ENCODE measurements around the gene SH2D7. TPM values are rescaled to one million over a fixed set of nuclear protein-coding genes. Genes with fewer than 3 reads are reported as not detected.

Gene SH2D7
- total and polyA plus RNA-seq, 12 donors: not detected

- Histone ChIP-seq H3K9me3 (no peaks in the 10 kb centered on the region), H3K27me3 (no peaks in the 10 kb centered on the region), H3K4me3 (no peak overlapping the region), H3K4me1 (peaks cover 18 to 98% (median 73%) of the 10 kb centered on the region in 9 donors), H3K27ac (peak overlapping the region in 4 of 10 donors; percentile 13 to 85 (median 53)), H3K36me3 (peaks cover 0 to 32% (median 0%) of the 10 kb centered on the region in 9 donors)
- DNase-seq (no peak), ATAC-seq (no peak)
- whole genome bisulfite sequencing, 2 donors: 73% methylated on average over 1 of the region's 1 CpG
- intact Hi-C loops (cut with DNase I): loop anchor here in 1 of 10 donors (5.0 kb wide), 1 partner anchor 41 kb away; the partner anchor contains the start of gene SH2D7
- TF ChIP-seq, protein P1, sequence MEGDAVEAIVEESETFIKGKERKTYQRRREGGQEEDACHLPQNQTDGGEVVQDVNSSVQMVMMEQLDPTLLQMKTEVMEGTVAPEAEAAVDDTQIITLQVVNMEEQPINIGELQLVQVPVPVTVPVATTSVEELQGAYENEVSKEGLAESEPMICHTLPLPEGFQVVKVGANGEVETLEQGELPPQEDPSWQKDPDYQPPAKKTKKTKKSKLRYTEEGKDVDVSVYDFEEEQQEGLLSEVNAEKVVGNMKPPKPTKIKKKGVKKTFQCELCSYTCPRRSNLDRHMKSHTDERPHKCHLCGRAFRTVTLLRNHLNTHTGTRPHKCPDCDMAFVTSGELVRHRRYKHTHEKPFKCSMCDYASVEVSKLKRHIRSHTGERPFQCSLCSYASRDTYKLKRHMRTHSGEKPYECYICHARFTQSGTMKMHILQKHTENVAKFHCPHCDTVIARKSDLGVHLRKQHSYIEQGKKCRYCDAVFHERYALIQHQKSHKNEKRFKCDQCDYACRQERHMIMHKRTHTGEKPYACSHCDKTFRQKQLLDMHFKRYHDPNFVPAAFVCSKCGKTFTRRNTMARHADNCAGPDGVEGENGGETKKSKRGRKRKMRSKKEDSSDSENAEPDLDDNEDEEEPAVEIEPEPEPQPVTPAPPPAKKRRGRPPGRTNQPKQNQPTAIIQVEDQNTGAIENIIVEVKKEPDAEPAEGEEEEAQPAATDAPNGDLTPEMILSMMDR (IDR thresholded peaks at IDR 0.05): no peak
Measured at GRCh38 chr15:78050826-78051225, 41.5 kb upstream of the SH2D7 start.

DNA sequence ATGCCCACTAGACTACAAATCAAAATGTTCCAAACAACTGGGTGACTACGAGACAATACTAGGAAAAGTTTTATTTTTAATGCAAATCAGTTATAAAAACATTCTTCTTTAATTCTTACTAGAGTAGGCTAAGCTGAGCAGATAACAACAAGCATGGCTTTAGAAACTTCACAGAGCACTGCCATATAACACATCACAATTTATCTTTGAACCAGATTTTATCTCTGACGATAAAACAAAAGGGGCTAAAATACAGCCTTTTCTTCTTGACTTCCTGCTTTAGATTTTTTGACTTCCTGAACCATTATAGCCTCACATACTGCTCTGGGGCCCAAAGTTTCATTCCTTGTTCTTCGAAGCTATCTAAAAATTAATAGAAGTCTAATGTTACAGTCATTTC is 40.8 kb upstream of the SH2D7 start:
- DNase-seq (no peak), ATAC-seq (no peak)
- Histone ChIP-seq H3K27ac (peak overlapping the region in 4 of 10 donors; percentile 34 to 85 (median 60)), H3K36me3 (peaks cover 0 to 27% (median 0%) of the 10 kb centered on the region in 9 donors), H3K4me1 (peaks cover 26 to 98% (median 78%) of the 10 kb centered on the region in 9 donors), H3K27me3 (no peaks in the 10 kb centered on the region), H3K9me3 (no peaks in the 10 kb centered on the region), H3K4me3 (no peak overlapping the region)
- TF ChIP-seq, protein P1 (IDR thresholded peaks at IDR 0.05): no peak
- WGBS, 2 donors: 61 to 76% methylated on average over 3 of the region's 3 CpGs
- intact Hi-C loops (cut with DNase I): loop anchor here in 1 of 10 donors (5.0 kb wide), 1 partner anchor 41 kb away; the partner anchor contains the start of gene SH2D7

DNA sequence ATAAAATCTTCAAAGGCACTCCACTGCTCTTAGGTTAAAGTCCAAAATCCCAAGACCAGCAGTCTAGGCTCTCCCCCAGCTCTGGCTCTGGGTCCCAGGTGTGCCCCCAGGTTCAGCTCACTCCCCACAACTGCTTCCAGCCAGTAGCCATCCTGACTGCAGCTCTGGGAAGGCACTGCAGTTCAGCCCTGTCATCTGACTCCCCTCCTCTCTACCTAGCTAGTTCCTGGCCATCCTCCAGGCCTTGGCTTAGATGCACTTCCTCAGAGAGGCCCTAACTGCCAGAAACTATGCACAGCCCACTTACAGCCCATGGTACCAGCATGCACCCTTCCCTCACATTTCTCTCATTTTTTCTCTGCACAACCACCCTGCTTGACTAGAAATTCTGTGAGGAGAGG is 40.4 kb upstream of the SH2D7 start:
- intact Hi-C loops (cut with DNase I): loop anchor here in 1 of 10 donors (5.0 kb wide), 1 partner anchor 40 kb away; the partner anchor contains the start of gene SH2D7
- H3K36me3 ChIP-seq: peaks cover 0 to 27% (median 0%) of the 10 kb centered on the region in 9 donors
- TF ChIP-seq, protein P1 (IDR thresholded peaks at IDR 0.05): no peak
- H3K27ac ChIP-seq: peak overlapping the region in 4 of 10 donors; percentile 34 to 85 (median 60)
- H3K4me1 ChIP-seq: peaks cover 30 to 98% (median 78%) of the 10 kb centered on the region in 9 donors
- ATAC-seq (peak in 2 of 8 donors; percentile 11 to 38), DNase-seq (peak in 1 of 2 donors; percentile 57)
- H3K4me3 ChIP-seq: no peak overlapping the region
- H3K27me3 ChIP-seq: no peaks in the 10 kb centered on the region
- no peaks in the 10 kb centered on the region for H3K9me3 ChIP-seq

DNA sequence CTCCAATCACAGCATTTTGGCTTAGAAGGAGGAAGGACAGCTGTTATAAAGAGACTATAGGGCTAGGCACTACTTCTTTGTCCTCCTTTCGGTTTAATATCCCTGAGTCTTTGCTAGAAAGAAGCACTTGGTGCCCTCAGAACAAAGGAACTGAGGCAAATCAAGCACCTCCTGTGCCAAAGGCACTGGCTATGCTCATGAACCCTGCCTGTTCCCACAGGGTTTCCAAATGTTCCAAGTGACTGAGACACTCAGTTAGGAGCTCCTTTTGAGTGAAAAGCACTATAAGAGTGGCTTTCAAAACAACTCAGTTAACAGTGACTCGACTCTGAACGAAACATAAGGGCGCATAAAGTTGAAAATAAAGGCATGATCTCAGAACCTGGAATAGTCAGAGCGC is 39.8 kb upstream of the SH2D7 start:
- Histone ChIP-seq H3K27me3 (no peaks in the 10 kb centered on the region), H3K4me1 (peaks cover 26 to 98% (median 77%) of the 10 kb centered on the region in 9 donors), H3K9me3 (no peaks in the 10 kb centered on the region), H3K36me3 (peaks cover 0 to 27% (median 0%) of the 10 kb centered on the region in 9 donors), H3K4me3 (no peak overlapping the region), H3K27ac (peak overlapping the region in 4 of 10 donors; percentile 34 to 85 (median 60))
- intact Hi-C loops (cut with DNase I): loop anchor here in 1 of 10 donors (5.0 kb wide), 1 partner anchor 40 kb away; the partner anchor contains the start of gene SH2D7
- TF ChIP-seq, protein P1 (IDR thresholded peaks at IDR 0.05): no peak
- no peak for ATAC-seq
- no peak for DNase-seq
- 92 to 95% methylated on average over 5 of the region's 5 CpGs for WGBS, 2 donors

Data from heart right ventricle (tissue), 16 donors.